NCI-H2196 treated with DMSO at 0.1 percent for 48 hours (cell line): Measurements from ENCODE around the gene PRRT1.
"Not testable (repeated sequence)": the region's sequence is repeated elsewhere in the genome, so short reads cannot be mapped to it uniquely, and the experiment has no call there.

Experiments
- DNase-seq: peaks from one replicate; lab custom pipeline; 2025; ENCODE audit not compliant: unreplicated experiment; lab: John Stamatoyannopoulos, UW

Gene PRRT1

DNA sequence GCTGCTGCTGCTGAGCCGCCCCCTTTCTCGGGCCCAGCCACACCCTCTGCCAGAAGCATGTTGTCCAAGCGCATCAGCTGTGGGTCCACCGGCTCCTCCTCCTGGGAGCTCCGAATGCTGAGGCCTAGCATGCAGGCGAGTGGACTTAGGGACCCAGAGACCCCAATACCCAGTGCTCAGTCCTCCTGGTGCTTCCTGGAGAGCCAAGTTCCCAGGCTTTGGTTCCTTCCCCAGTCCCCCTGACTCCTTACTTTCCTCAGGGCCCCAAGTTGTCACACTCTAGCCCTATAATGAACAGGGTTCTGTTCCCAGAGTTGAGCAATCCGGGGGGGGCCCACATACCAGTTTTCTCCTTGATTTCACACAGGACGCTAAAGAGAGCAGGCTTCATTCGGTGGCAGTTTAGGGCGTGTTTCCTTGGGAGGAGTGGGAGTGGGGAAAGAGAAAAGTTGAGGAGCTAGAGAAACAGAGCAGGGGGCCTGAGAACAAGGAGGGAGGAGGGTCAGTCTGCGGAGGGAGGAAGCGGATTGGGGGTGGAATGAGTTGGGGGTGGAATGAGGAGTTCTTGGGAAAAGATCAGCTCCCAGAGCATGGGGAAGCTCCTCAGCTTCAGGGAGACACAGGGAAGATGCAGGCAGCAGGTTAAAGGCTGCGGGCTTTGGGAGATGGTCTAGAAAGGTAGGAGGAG is 36.8 kb upstream of the PRRT1 start:
- DNase-seq = no peak

DNA sequence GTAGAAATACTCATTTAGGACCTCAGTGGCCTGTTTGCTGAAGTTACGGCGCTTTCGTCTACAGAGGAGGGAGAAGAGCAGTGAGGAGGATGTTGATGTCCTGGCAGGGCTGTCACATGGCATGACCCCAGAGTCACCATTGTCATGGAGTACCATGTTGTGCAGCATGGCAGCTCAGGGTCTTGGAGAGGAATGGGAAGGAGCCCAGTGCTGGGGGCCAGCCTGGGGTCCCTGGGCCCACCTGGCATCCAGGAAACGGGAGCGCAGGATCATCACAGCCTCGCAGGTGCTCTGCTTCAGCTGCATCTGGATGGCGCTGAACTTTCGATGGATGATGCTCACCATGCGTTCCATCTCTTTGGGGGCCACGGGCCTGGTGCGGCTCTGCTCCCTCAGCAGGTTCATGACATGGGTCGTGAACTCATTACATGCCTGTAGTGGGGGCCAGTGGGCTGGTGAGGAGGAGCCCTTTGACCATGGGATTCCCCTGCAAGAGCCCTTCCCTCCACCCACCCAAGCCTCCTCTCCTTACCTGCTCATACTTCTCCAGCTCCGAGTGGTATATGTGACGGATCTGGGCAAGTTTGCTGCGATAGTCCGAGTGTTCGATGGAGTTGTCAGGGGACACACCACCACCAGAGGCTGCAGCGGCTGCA is 36.1 kb upstream of the PRRT1 start:
- DNase-seq = not testable (repeated sequence)

DNA sequence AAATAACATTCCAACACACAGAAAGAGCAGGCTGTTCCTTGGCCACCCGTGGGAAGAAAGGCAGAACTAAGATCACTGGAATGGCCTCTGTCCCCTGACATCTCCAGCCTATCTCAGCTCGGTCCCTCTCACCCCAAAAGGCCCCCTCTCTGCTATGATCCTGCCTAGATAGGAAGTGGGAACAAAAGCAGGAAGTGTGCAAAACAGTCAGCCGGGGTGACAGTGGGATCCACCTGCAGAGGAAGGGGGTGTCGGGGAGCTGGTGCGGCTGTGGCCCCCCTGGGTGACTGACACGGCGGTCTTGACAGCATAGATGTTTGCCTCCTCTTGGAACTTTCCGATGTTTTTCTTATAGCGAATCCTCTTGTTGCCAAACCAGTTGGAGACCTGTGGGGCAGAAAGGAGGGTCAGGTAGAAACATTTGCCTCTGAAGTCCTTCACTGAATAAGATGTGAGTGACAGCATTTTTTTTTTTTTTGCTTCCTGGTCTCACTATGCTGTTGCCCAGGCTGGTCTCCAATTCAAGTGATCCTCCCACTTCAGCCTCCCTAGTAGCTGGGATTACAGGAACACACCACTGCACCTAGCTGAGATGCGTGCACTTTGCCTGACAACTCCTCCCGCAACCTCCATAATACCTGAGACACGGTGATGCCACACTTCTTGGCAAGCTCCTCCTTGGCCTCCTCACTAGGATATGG is 35.4 kb upstream of the PRRT1 start:
- no peak for DNase-seq

DNA sequence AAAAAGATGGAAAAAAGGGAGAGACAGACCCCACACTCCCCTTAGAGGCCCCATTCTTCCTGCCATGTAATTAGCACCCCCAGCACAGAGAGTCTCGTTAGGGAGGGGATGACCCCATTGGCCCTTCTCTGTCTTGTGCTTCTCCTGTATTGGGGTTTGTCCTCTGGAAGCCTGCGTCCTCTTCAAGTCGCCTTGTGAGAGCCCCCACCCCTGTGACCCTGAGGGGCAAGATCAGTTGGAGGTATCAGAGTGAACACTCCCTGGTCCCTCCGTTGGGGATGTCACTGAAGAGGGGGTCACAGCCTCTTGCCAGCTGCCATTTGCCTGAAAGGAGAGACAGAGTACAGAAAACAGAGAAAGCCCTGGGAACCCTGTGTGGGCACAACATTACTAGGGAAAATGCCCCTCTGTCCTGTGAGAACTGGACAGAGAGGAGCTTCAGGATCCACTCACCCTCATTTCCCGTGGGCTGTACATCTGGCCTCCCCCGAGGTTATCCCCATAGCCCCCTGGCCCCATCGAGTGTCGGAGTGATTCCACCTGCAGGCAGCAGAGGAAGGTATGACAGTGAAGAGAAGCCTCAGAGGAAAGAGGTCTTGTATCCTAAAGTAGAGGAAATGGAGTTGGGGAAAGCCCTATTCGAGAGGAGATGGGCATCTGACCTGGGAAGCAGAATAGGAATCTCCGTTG is 34.6 kb upstream of the PRRT1 start:
- not testable (repeated sequence) for DNase-seq

DNA sequence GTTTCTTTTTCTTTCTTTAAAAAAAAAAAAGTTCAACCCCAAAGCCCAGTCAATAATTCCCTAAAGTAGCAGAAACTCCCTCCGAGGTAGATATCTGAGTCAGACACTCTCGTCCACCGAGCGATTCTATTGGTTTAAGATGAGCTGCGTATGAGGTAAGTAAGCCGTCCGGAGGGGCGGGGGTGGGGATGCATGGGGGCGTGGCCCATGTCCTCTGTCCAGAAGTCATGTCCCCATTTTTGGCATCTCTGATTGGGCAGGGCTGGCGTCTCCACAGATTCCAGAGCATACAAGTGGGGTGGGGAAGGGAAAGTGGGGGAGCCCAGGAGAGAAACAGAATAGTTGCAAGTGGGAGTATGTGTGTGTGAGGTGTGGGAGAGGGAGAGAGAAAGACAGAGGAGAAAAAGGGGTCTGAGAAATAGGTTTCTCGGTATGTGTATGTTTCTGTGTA is 34.0 kb upstream of the PRRT1 start:
- not testable (repeated sequence) for DNase-seq

DNA sequence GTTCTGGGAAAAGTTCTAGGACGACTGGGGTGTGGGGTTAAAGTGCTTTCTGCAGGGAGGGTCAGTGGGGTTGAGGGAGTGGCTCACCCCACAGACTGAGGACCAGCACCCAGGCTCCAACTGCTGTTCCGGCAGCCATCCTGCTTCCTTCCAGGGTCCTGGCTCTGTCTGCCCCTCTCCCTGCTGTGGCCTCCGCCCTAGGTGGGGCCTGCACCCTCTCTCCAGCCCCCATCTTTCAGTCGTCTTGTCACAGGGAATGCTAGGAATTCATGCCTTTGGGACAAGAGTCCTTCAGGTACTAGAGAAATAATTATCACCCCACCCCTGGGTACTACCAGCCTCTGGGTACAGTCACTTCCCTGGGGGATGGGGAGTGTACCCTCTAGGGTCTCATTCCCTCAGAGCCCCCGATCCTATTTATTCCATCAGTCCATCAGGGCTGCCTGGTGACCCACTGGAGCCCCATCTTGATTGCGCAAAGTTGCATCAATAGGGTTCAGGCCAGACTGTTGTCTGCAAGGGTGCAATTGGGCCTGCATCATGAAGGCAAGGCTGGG is 32.4 kb upstream of the PRRT1 start, which contains the start of gene AGER:
Gene AGER, minus strand, starts transcription at position 170 of the 557 bp plus-strand sequence. Its CDS starts 31 bp downstream, at position 139.
- DNase-seq = no peak

DNA sequence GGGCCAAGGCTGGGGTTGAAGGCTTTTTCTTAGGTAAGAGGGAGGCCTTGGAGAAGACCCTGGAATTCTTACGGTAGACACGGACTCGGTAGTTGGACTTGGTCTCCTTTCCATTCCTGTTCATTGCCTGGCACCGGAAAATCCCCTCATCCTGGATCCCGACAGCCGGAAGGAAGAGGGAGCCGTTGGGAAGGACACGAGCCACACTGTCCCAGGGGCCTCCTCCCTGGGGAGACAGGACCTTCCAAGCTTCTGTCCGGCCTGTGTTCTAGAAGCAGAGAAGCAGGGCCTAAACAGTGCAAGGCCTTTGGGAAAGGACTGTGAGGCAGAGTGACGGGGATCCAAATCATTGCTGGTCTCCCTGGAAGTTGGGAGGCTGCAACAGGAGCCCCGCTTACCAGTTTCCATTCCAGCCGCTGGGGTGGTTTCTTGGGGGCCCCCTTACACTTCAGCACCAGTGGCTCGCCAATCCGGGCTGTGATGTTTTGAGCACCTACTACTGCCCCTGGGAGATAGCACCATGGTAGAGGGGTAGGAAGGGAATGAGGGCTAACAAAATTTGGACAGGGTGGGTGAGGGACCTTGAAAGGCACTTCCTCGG is 31.8 kb upstream of the PRRT1 start:
- no peak for DNase-seq

DNA sequence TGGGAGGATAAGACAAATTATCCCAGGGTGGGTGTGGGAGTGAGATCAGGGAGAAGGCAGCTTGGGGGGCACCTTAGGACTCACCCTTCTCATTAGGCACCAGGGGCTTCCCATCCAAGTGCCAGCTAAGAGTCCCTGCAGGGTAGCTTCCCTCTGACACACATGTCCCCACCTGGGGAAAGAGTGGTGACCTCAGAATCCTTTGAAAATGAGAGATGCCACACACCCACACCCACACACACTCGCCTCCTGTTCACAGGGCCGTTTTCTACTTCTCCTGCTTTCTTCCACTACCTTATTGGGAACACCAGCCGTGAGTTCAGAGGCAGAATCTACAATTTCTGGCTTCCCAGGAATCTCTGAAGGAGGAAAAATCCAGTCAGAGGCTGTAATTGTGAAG is 31.3 kb upstream of the PRRT1 start:
- no peak for DNase-seq

DNA sequence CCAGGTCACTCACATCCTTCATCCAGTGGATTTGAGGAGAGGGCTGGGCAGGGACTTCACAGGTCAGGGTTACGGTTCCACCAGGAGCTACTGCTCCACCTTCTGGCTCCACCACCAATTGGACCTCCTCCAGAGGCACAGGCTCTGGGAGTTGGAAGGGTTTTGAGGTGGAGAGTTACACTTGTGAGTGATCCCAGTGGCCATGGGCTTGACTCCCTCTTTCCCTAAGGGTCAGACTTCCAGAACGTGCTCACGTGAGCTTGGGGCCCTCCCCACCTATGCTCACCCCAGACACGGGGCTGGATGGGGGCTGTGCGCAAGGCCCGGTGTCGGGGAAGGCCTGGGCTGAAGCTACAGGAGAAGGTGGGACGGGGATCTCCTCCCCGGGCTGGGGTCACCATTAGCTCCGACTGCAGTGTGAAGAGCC is 30.8 kb upstream of the PRRT1 start:
- DNase-seq = no peak

DNA sequence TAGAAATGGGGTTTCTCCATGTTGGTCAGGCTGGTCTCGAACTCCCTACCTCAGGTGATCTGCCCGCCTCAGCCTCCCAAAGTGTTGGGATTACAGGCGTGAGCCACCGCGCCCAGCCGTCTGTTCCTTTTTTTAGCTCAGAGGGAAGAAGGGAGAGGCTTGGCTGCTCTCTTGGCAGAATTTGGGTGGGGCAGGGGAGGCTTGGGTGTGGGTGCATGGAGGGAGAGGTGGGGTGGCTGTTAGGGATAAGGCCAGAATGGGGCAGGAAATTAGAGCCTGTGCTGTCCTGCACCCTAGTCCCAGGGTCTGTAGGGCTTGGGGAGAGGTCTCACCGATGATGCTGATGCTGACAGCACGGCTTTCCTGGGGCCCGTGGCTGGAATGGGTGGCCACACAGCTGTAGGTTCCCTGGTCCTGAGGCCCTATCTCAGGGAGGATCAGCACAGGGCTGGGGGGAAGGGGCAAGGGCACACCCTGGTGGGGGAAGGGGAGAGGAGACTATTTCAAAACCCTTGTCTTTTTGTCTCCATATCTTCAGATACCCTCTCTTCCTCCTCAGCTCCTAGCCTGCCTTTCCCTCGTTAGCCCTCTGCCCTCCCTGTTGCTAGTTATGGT is 30.3 kb upstream of the PRRT1 start:
- no peak for DNase-seq

DNA sequence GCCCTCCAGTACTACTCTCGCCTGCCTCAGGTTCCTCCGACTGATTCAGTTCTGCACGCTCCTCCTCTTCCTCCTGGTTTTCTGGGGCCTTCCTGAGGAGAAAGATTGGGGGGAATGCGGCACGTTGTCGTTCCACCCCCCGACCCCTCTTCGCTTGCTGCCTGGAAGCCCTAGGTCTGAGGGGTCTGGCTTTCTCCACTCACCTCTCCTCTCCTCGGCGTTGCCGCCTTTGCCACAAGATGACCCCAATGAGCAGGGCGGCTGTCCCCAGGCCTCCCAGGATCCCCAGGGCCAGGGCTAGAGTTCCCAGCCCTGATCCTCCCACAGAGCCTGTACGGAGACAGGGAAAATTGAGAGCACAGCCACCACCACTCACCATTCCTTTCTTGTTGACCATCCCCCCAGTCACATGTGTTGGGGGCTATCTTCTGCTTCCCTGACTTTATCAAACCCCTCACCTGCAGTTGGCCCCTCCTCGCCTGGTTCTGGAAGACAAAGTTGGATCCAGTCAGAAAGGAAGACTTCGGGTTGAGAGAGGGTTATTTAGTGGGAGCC is 29.5 kb upstream of the PRRT1 start:
- no peak for DNase-seq

DNA sequence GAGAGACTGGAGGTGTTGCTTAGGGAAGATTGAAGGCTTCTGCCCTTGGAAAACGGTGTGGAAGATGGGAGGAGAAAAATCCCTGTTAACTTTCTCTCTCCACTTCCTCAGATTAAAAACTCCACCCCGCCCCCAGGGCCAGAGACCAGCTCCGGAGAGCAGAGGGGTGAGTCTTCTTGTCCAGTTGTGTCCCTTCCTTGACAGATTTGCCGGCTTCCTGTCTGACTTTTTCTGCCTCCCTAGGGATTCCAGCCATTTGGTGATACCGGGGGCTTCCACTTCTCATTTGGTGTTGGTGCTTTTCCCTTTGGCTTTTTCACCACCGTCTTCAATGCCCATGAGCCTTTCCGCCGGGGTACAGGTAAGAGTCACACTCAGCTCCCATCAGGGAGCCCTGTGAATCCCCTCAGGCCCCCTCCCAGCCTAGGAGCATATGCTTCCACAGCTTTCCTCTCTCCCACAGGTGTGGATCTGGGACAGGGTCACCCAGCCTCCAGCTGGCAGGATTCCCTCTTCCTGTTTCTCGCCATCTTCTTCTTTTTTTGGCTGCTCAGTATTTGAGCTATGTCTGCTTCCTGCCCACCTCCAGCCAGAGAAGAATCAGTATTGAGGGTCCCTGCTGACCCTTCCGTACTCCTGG is 28.1 kb upstream of the PRRT1 start:
- no peak for DNase-seq

DNA sequence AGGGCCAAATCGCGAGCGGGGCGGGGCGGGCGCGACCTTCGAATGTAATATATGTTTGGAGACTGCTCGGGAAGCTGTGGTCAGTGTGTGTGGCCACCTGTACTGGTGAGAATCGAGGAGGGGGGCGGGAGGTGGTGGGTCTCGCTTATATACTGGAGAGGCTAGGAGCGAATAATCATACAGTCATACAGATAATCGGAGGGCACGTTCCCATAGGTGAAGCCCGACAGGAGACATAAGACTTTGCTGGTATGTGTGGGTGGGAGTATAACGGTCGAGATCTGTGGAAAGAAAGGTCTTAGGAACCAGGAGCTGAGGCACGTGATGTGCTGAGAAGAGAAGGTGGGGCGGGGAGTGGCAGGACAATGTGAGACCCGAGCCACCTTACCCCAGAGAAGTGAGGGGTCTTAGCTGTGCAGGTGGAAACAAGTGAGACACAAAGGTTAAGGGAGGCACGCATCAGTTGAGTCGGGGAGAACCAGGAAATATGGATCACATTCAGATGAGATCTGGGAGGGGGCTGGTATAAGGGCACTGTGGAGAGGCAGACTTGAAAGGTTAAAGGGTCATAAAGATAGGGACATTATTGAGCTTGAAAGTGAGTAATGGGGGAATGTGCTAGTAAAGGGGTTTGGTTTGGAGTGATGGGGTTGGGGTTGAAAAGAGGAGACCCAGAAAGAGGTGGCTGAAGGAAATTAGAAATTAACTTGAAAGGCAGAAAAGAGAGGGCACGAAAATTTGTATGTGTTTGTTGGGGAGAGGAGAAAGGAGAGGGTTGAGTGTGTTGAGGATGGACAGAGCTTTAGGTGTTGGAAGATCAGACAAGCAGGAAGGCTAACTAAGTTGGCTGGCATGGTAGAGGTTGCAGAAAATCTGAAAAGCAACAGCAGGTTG is 27.1 kb upstream of the PRRT1 start:
- no peak for DNase-seq

DNA sequence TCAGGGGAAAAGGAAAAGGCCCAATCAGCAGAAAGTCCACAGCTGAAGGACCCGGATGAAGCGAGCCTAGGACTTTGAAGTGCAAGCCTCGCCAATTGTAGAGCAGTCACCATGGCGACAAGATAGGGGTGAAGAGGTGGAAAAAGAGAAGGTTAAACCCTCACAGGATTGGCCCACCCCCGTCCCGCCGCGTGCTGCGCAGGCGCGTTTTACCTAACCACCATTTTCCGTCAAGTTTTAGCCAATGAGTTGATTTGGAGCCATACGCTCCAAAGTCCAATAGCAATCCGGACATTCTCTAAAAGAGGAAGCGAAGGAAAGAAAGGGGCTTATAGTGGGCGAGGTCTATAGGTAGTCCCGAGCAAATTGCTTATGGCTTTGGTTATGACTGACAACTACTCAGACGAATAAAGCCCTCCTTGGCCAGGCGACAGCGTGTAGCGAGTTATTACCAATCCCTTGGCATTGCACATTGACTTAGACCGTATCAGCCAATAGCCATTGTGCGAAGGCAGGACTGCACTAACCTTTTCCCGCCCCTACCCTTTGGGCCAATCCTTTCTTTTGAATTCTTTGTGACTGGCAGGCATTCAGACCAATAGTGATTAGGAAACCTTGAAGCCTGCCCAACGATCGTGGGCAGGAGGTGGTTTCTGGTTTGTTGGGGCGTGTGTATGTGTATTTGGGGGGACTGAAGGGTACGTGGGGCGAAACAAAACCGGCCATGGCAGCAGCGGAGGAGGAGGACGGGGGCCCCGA is 26.2 kb upstream of the PRRT1 start, which contains the start of gene RNF5:
Gene RNF5, plus strand, starts transcription at position 618 of the 759 bp plus-strand sequence. Its CDS starts 107 bp downstream, at position 725.
- peak; percentile 99 for DNase-seq

DNA sequence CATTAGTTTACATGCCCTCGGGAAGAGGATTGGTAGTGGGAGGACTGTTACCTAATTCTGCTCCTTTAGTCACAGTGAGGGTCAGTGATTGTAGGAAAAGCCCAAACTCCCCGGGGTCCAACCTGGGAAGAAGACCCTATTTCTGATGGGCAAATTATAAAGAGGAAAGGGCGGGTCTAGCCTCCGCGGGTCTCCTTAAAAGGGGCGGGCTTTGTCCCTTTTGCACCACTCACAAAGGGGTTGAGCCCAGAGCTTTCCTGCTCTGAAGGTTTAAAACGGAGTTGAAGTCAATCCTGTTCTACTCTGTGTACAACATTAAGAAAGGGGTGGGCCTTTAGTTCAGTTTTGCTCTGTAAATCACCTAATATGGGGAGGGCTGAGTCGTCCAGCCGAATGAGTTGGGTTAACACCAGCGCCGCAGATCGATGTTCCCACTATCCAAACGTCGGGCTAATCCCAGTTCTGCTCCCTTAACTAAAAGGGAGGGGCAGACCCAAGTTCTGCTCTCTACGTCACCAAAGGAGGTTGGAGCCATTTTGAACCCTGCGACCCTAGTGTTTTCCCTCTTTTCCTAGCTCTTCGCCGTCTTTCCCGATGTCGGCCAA is 25.5 kb upstream of the PRRT1 start:
- peak; percentile 74 for DNase-seq

DNA sequence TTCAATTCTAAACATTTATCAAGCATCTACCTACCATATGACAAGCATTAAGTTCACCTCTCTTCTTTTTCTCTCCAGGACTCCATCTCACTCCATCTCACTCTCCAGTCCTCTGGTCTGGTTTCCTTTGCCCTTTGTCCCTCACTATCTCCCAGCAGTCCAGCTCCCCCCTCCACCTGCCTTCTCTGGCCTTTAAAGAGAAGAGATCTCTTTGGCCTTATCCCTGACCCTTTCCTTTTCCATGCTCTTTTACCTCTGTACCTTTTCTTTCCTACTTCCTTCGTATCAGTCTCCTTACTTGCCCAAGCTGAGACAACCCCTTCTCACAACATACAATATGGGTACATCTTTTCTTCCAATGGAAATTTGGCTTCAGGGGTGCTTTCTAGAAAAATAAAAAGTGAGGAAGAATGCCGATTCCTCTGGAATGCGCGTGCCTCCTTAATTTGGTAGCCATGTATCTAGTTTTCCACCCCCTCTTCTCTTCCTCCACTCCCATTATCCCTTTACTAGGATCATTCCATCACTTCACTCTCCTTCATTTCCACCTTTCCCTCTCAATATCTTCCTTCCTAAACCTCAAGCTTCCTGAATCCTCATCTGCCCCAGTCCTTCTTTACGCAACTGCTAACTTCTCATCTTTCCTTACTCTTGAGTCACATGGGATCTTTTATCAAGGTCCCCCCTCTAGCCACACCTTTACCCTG is 24.9 kb upstream of the PRRT1 start:
- DNase-seq = peak; percentile 63
